LHCN-M2 (cell line): ENCODE measurements around the gene GARIN5B. TPM values are rescaled to one million over a fixed set of nuclear protein-coding genes. Genes with fewer than 3 reads are reported as not detected.
A peak's percentile ranks its signal among the peaks of the same experiment; 100 is the strongest.

Experiments
- DNase-seq: peaks from one replicate; pipeline ENCODE4 v3.0.0-alpha.2; 2012; ENCODE audit warnings: low read depth
- total RNA-seq: library from RNA; depleted of rRNA; stranded (reverse); fragments of >200 nt; gene quantifications from 2 replicates; pipeline ENCODE4 v1.2.3, GENCODE V29; 2014

Gene GARIN5B
- total RNA-seq, 1 experiment from 2014 or later, result not detected

GRCh38 chr19:55370305-55370988 is 7.4 kb upstream of the GARIN5B start, which contains the start of gene IL11:
TSS of gene IL11 (minus strand) at chr19:55370463. CDS start at chr19:55370310, 153 bp downstream.
- DNase-seq, result no peak

GRCh38 chr19:55369653-55370304 is 6.7 kb upstream of the GARIN5B start:
- peak; percentile 57 for DNase-seq

- no peak for DNase-seq
Observed at GRCh38 chr19:55368701-55369563, 5.9 kb upstream of the GARIN5B start.

- DNase-seq, result no peak
Observed at GRCh38 chr19:55368106-55368505, 5.0 kb upstream of the GARIN5B start.

GRCh38 chr19:55366790-55367189 is 3.7 kb upstream of the GARIN5B start:
- DNase-seq, result no peak

GRCh38 chr19:55365964-55366363 is 2.9 kb upstream of the GARIN5B start:
- DNase-seq, result no peak

GRCh38 chr19:55365245-55365644 is 2.2 kb upstream of the GARIN5B start:
- DNase-seq, result no peak

GRCh38 chr19:55362174-55362989 is 678 bp downstream of the GARIN5B start:
- DNase-seq, result no peak

GRCh38 chr19:55360902-55361301 is 2.2 kb downstream of the GARIN5B start:
- no peak for DNase-seq

GRCh38 chr19:55358943-55359908 is 3.8 kb downstream of the GARIN5B start:
- no peak for DNase-seq

- DNase-seq, result no peak
Observed at GRCh38 chr19:55358493-55358892, 4.6 kb downstream of the GARIN5B start.

- DNase-seq, result no peak
Observed at GRCh38 chr19:55355213-55355821, 7.7 kb downstream of the GARIN5B start.

GRCh38 chr19:55354698-55355212 is 8.3 kb downstream of the GARIN5B start, which contains the start of gene COX6B2:
TSS of gene COX6B2 (minus strand) at chr19:55354719. CDS start at chr19:55354521, 198 bp downstream.
- DNase-seq, result no peak

GRCh38 chr19:55353803-55354697 is 9.0 kb downstream of the GARIN5B start:
- no peak for DNase-seq

- DNase-seq, result no peak
Observed at GRCh38 chr19:55353356-55353802, 9.7 kb downstream of the GARIN5B start.

GRCh38 chr19:55352549-55353145 is 10.4 kb downstream of the GARIN5B start:
- no peak for DNase-seq

GRCh38 chr19:55352040-55352439 is 11.0 kb downstream of the GARIN5B start:
- no peak for DNase-seq
